GM18907 (cell line): ENCODE data around the gene DBX1.
A peak's percentile ranks its signal among the peaks of the same experiment; 100 is the strongest.
"Not testable (repeated sequence)": the region's sequence is repeated elsewhere in the genome, so short reads cannot be mapped to it uniquely, and the experiment has no call there.

Source experiments
- ATAC-seq: cut with Tn5 transposase; IDR thresholded peaks from one replicate; pipeline ENCODE4 v1.9.1; 2021; ENCODE audit warnings: mild to moderate bottlenecking, moderate library complexity; ENCODE audit not compliant: unreplicated experiment

Gene DBX1

GRCh38 chr11:20161923-20162744 is 1.9 kb upstream of the DBX1 start:
- no peak for ATAC-seq

GRCh38 chr11:20161230-20161918 is 1.1 kb upstream of the DBX1 start:
- ATAC-seq: no peak

- ATAC-seq: no peak
Observed at GRCh38 chr11:20159466-20160381, 551 bp downstream of the DBX1 start.

GRCh38 chr11:20158597-20159257 is 1.5 kb downstream of the DBX1 start:
- ATAC-seq: no peak

GRCh38 chr11:20157728-20158127 is 2.5 kb downstream of the DBX1 start:
- no peak for ATAC-seq

GRCh38 chr11:20156876-20157613 is 3.2 kb downstream of the DBX1 start:
- peak; percentile 61 for ATAC-seq

GRCh38 chr11:20156280-20156875 is 3.9 kb downstream of the DBX1 start:
- ATAC-seq: peak; percentile 36

GRCh38 chr11:20155683-20156279 is 4.5 kb downstream of the DBX1 start:
- no peak for ATAC-seq

- no peak for ATAC-seq
Observed at GRCh38 chr11:20154381-20154780, 5.9 kb downstream of the DBX1 start.

- ATAC-seq: no peak
Observed at GRCh38 chr11:20138707-20139106, 21.6 kb downstream of the DBX1 start.

- no peak for ATAC-seq
Observed at GRCh38 chr11:20137637-20138036, 22.6 kb downstream of the DBX1 start.

GRCh38 chr11:20134991-20135736 is 25.1 kb downstream of the DBX1 start:
- ATAC-seq: no peak

- ATAC-seq: no peak
Observed at GRCh38 chr11:20132667-20133039, 27.6 kb downstream of the DBX1 start.

GRCh38 chr11:20131788-20132666 is 28.2 kb downstream of the DBX1 start:
- ATAC-seq: peak; percentile 68

GRCh38 chr11:20129665-20130064 is 30.6 kb downstream of the DBX1 start:
- ATAC-seq: no peak

- ATAC-seq: not testable (repeated sequence)
Observed at GRCh38 chr11:20128528-20128825, 31.8 kb downstream of the DBX1 start.

GRCh38 chr11:20127671-20128527 is 32.4 kb downstream of the DBX1 start:
- ATAC-seq: peak; percentile 77
